Osteoblast (primary cell): ENCODE results near the gene TOMM22. TPM values are rescaled to one million over a fixed set of nuclear protein-coding genes. Genes with fewer than 3 reads are reported as not detected.

ENCODE experiments used
- DNase-seq: peaks from one replicate; pipeline ENCODE4 v3.0.0; 2011; ENCODE audit warnings: low spot score, mixed read lengths; ENCODE audit not compliant: insufficient read length; ENCODE audit errors: missing footprints
- H2AFZ ChIP-seq: 2 replicates; pipeline ENCODE4 v1.6.0; 2011; ENCODE audit warnings: mild to moderate bottlenecking, low read length
- H3K27ac ChIP-seq: 2 replicates; pipeline ENCODE4 v1.5.1; 2011; ENCODE audit warnings: mild to moderate bottlenecking, low read depth, low read length, moderate library complexity
- H3K27me3 ChIP-seq: 2 replicates; pipeline ENCODE4 v1.6.0; 2012; ENCODE audit warnings: mild to moderate bottlenecking, control low read depth, inconsistent platforms, low read length, moderate library complexity; ENCODE audit not compliant: insufficient read depth
- H3K36me3 ChIP-seq: 2 replicates; pipeline ENCODE4 v1.5.1; 2011; ENCODE audit warnings: mild to moderate bottlenecking, low read length, control low read depth, moderate library complexity; ENCODE audit not compliant: insufficient read depth
- H3K4me1 ChIP-seq: 2 replicates; pipeline ENCODE4 v1.5.1; 2011; ENCODE audit warnings: mild to moderate bottlenecking, low read length, control low read depth, moderate library complexity; ENCODE audit not compliant: insufficient read depth
- H3K4me2 ChIP-seq: 2 replicates; pipeline ENCODE4 v1.6.0; 2011; ENCODE audit warnings: mild to moderate bottlenecking, low read length; ENCODE audit not compliant: insufficient read depth
- H3K4me3 ChIP-seq: fragments of 200-600 bp; sonication (generic); 3 replicates; pipeline ENCODE4 v1.5.1; 2012; ENCODE audit warnings: mild to moderate bottlenecking, low read length, inconsistent platforms; ENCODE audit not compliant: insufficient read depth
- H3K79me2 ChIP-seq: 2 replicates; pipeline ENCODE4 v1.6.0; 2012; ENCODE audit warnings: mild to moderate bottlenecking, low read length, control low read depth, inconsistent platforms; ENCODE audit not compliant: insufficient read depth
- H3K9me3 ChIP-seq: 2 replicates; pipeline ENCODE4 v1.5.1; 2011; ENCODE audit warnings: low read depth, low read length, control low read depth
- H4K20me1 ChIP-seq: 2 replicates; pipeline ENCODE4 v1.6.0; 2012; ENCODE audit warnings: mild to moderate bottlenecking, low read length, control low read depth; ENCODE audit not compliant: insufficient read depth
- CTCF ChIP-seq: IDR thresholded peaks from 2 replicates; pipeline ENCODE4 v1.5.1; 2011; ENCODE audit warnings: mild to moderate bottlenecking, low read depth, low read length, moderate library complexity; ENCODE audit errors: extremely low read depth
- total RNA-seq: library from RNA; depleted of rRNA; stranded (reverse); fragments of >200 nt; gene quantifications from 2 replicates; pipeline ENCODE4 v1.2.3, GENCODE V29; 2012

Gene TOMM22
- total RNA-seq, 1 donor = 60.4 TPM

GRCh38 chr22:38718414-38718813 lies 36.7 kb downstream of the TOMM22 start:
- H3K27ac ChIP-seq = peak overlapping the region; percentile 68
- peaks cover 45% of the 10 kb centered on the region for H3K36me3 ChIP-seq
- no peaks in the 10 kb centered on the region for H3K27me3 ChIP-seq
- H3K4me2 ChIP-seq = peak overlapping the region; percentile 69
- no peak overlapping the region for H2AFZ ChIP-seq
- peaks cover 13% of the 10 kb centered on the region for H3K4me1 ChIP-seq
- H3K4me3 ChIP-seq = no peak overlapping the region
- peak; percentile 65 for TF ChIP-seq CTCF
- peak; percentile 96 for DNase-seq
- H4K20me1 ChIP-seq = peaks cover 22% of the 10 kb centered on the region
- peaks cover 56% of the 10 kb centered on the region for H3K79me2 ChIP-seq
- no peaks in the 10 kb centered on the region for H3K9me3 ChIP-seq

GRCh38 chr22:38719196-38719595 lies 37.4 kb downstream of the TOMM22 start:
- Histone ChIP-seq H3K4me1 (peaks cover 13% of the 10 kb centered on the region), H3K4me2 (no peak overlapping the region), H3K79me2 (peaks cover 48% of the 10 kb centered on the region), H3K27ac (peak overlapping the region; percentile 68), H3K36me3 (peaks cover 53% of the 10 kb centered on the region), H3K27me3 (no peaks in the 10 kb centered on the region), H3K4me3 (no peak overlapping the region), H3K9me3 (no peaks in the 10 kb centered on the region), H4K20me1 (peaks cover 16% of the 10 kb centered on the region), H2AFZ (no peak overlapping the region)
- TF ChIP-seq CTCF = no peak
- no peak for DNase-seq

GRCh38 chr22:38720350-38720749 lies 38.6 kb downstream of the TOMM22 start:
- no peak for DNase-seq
- Histone ChIP-seq H2AFZ (no peak overlapping the region), H3K4me1 (peaks cover 13% of the 10 kb centered on the region), H3K27ac (no peak overlapping the region), H3K4me3 (no peak overlapping the region), H3K9me3 (no peaks in the 10 kb centered on the region), H4K20me1 (peaks cover 16% of the 10 kb centered on the region), H3K27me3 (no peaks in the 10 kb centered on the region), H3K36me3 (peaks cover 61% of the 10 kb centered on the region), H3K79me2 (peaks cover 36% of the 10 kb centered on the region), H3K4me2 (no peak overlapping the region)
- no peak for TF ChIP-seq CTCF

- no peak for DNase-seq
- Histone ChIP-seq H2AFZ (no peak overlapping the region), H3K4me2 (no peak overlapping the region), H3K4me3 (no peak overlapping the region), H3K9me3 (no peaks in the 10 kb centered on the region), H3K4me1 (peaks cover 13% of the 10 kb centered on the region), H4K20me1 (peaks cover 15% of the 10 kb centered on the region), H3K27ac (no peak overlapping the region), H3K36me3 (peaks cover 67% of the 10 kb centered on the region), H3K27me3 (no peaks in the 10 kb centered on the region), H3K79me2 (peaks cover 24% of the 10 kb centered on the region)
- TF ChIP-seq CTCF = no peak
These were observed 39.8 kb downstream of the TOMM22 start for GRCh38 chr22:38721551-38721950.
